ENCODE results near the gene MRNIP.
"Not testable (repeated sequence)": the region's sequence is repeated elsewhere in the genome, so short reads cannot be mapped to it uniquely, and the experiment has no call there.

MRNIP gene

GRCh38 chr5:179839328-179840256 is 19.0 kb downstream of the MRNIP start:
- no peak for DNase-seq (ENCODE audit: low read depth, low spot score)

DNA sequence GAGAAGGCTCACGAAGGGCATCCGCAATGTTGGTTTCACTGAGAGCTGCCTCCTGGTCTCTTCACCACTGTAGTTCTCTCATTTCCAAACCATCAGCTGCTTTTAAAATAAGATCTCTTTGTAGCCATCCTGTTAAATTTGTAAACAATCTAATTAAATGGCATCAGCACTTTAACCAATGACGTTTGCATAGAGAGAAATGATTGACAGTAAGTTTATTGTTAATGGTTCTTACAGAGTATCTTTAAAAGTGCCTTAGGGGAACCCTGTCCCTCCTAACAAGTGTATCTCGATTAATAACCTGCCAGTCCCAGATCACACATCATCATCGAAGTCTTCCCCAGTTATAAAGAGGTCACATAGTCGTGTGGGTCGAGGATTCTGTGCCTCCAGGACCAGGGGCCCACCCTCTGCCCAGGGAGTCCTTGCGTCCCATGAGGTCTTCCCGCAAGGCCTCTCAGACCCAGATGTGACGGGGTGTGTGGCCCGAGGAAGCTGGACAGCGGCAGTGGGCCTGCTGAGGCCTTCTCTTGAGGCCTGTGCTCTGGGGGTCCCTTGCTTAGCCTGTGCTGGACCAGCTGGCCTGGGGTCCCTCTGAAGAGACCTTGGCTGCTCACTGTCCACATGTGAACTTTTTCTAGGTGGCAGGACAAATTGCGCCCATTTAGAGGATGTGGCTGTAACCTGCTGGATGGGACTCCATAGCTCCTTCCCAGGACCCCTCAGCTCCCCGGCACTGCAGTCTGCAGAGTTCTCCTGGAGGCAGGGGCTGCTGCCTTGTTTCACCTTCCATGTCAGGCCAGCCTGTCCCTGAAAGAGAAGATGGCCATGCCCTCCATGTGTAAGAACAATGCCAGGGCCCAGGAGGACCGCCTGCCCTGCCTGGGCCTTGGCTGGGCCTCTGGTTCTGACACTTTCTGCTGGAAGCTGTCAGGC is 21.3 kb downstream of the MRNIP start:
- no peak for DNase-seq (ENCODE audit: low read depth, low spot score)

GRCh38 chr5:179836225-179837019 is 22.2 kb downstream of the MRNIP start:
- DNase-seq (ENCODE audit: low read depth, low spot score): peak; percentile 33

- DNase-seq (ENCODE audit: low read depth, low spot score): not testable (repeated sequence)
Observed at GRCh38 chr5:179834871-179835270, 23.7 kb downstream of the MRNIP start.

GRCh38 chr5:179834120-179834519 is 24.5 kb downstream of the MRNIP start:
- no peak for DNase-seq (ENCODE audit: low read depth, low spot score)

GRCh38 chr5:179833709-179834070 is 24.9 kb downstream of the MRNIP start:
- DNase-seq (ENCODE audit: low read depth, low spot score): no peak

DNA sequence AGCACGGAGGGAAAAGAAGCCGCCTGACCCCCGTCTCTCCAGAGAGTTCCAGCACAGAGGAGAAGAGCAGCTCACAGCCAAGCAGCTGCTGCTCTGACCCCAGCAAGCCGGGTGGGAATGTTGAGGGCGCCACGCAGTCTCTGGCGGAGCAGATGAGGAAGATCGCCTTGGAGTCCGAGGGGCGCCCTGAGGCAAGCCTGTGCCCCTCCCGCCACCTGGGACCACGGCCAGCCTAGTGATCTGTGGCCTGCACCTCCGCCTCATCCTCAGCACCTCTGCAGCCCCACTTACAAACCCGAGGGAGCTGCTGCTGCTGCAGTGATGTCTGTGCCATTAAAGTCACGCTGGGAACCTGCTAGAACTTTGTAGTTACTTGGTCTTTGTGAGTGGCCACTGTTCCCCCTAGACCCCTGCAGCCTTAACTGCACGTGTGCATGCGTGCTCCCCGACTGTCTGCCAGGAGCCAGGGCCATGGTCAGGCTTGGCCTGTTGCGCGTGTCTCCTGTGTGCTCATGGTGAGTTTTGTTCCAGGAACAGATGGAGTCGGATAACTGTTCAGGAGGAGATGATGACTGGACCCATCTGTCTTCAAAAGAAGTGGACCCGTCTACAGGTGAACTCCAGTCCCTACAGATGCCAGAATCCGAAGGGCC is 25.4 kb downstream of the MRNIP start:
- no peak for DNase-seq (ENCODE audit: low read depth, low spot score)

DNA sequence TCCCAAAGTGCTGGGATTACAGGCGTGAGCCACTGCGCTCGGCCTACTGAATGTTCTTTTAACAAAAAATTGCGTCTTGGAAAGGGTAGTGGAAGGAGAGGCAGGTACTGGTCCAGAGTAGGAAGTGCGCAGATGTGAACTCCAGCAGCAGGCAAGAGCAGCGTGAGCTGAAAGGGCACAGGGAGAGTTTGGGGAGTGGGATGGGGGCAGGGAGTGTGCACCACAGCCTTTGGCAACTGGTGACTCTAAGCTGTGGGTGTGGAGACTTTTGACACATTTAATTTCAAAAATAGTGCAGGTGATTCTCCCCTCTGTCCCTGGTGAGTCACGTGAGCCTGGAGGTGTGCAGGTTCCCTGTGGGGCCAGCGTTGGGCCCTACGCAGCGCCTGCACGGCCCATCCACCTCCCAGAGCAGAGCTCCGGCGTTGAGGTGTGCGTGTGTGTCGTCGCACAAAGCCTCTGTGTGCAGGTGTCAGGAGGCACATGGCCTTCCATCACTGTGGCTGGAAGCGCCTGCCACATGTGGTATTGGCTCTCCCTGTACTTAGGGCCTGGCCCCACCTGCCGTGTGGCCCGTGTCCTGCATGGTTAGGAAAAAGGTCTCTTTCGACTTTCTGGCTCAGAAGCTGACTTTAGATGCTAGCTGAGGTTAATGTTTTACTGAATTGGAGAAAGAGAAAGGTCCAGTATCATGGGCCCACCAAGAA is 26.4 kb downstream of the MRNIP start:
- DNase-seq (ENCODE audit: low read depth, low spot score): no peak

GRCh38 chr5:179830818-179831468 is 27.7 kb downstream of the MRNIP start:
- no peak for DNase-seq (ENCODE audit: low read depth, low spot score)

- no peak for DNase-seq (ENCODE audit: low read depth, low spot score)
Observed at GRCh38 chr5:179829732-179830435, 28.7 kb downstream of the MRNIP start.

GRCh38 chr5:179828756-179829421 is 29.7 kb downstream of the MRNIP start:
- no peak for DNase-seq (ENCODE audit: low read depth, low spot score)

DNA sequence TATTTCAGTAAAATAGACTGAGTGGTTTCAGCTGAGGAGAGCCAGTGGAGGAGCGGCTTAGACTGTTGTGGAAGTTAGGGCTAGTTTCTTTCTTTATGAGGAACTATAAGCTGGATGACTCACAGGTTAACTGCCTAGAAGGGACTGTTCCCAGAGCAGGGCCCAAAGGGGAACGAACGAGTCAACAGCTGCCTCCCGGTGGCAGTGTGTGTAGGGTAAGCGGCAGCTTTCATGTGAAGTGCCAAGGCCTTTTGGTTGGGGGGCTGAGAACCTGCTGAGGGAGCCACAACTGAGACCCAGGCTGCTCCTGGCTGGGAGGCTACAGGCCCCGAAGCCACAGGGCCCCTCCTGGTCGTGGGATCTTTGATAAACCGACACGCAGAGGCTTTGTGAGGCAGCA is 30.9 kb downstream of the MRNIP start:
- DNase-seq (ENCODE audit: low read depth, low spot score): no peak

GRCh38 chr5:179825655-179826182 is 32.9 kb downstream of the MRNIP start:
- no peak for DNase-seq (ENCODE audit: low read depth, low spot score)

DNA sequence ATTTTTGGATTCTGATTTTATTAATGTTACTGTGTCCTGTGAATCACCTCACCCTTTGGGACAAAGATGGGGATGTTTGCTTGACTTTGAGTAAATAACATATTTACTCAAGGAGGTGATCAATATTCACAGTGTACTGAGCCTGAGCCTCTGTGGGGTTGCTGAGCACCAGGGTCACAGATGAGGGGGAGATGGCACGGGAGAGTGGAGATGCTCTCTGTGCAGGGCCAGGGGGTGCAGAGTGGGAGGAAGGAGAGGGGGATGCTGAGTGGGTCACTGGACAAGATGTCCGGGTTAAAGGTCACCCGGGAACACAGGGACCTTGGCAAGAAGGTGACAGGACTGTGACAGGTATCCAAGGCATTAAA is 33.9 kb downstream of the MRNIP start:
- no peak for DNase-seq (ENCODE audit: low read depth, low spot score)

DNA sequence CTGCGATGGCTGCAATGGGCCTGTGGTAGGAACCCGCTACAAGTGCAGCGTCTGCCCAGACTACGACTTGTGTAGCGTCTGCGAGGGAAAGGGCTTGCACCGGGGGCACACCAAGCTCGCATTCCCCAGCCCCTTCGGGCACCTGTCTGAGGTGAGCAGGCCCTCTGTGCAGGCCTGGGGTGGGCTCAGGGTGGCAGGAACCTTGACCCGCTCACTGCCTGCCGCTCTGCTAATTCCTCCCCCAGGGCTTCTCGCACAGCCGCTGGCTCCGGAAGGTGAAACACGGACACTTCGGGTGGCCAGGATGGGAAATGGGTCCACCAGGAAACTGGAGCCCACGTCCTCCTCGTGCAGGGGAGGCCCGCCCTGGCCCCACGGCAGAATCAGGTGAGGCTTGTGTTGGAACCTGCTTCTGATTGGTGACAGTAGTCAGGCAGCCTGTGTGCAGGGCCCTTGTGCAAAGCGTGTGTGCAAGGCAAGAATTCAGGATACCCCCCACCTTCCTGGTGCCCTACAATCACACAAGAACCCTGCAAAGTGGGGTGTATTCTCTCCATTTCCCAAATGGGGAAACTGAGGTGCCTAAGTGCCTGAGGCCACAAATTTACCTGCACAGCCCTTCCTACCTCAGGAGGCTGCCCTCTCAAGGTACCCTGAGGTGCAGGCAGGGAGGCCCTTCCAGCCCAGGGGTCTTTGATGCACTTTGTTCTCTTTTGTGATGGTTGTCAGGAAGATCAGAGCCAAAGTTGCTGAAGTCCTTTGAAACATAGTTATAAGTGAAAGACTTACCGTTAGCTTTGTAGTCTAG is 34.5 kb downstream of the MRNIP start:
- no peak for DNase-seq (ENCODE audit: low read depth, low spot score)

- DNase-seq (ENCODE audit: low read depth, low spot score): no peak
Observed at GRCh38 chr5:179822444-179822990, 36.1 kb downstream of the MRNIP start.

- no peak for DNase-seq (ENCODE audit: low read depth, low spot score)
Observed at GRCh38 chr5:179822059-179822432, 36.6 kb downstream of the MRNIP start.

Data from activated naive CD8-positive, alpha-beta T cell treated with anti-CD3 and anti-CD28 coated beads, Interleukin-2, amount 50 U/mL, for 16 hours (primary cell).